ENCODE measurements around the gene TES. TPM values are rescaled to one million over a fixed set of nuclear protein-coding genes. Genes with fewer than 3 reads are reported as not detected.

TES gene
- total RNA-seq, 6 experiments from 2014 or later: 10.4 to 29.3 (median 22.4) TPM

- H3K36me3 Mint-ChIP-seq (ENCODE audit: low read depth): no peaks in the 10 kb centered on the region; the same call in 1 of the 2 replicates
- no peak overlapping the region for H3K27ac Mint-ChIP-seq
- no peak overlapping the region for H3K4me3 Mint-ChIP-seq
- H3K27me3 Mint-ChIP-seq (ENCODE audit: insufficient read depth): no peaks in the 10 kb centered on the region; the same call in 1 of the 2 replicates
- DNase-seq: no peak
- peaks cover 18% of the 10 kb centered on the region for H3K4me1 Mint-ChIP-seq (ENCODE audit: low read depth)
- no peak for TF ChIP-seq CTCF (IDR thresholded peaks at IDR 0.05)
- no peaks in the 10 kb centered on the region for H3K9me3 Mint-ChIP-seq
These were observed 74.9 kb downstream of the TES start for GRCh38 chr7:116285252-116285651.

DNA sequence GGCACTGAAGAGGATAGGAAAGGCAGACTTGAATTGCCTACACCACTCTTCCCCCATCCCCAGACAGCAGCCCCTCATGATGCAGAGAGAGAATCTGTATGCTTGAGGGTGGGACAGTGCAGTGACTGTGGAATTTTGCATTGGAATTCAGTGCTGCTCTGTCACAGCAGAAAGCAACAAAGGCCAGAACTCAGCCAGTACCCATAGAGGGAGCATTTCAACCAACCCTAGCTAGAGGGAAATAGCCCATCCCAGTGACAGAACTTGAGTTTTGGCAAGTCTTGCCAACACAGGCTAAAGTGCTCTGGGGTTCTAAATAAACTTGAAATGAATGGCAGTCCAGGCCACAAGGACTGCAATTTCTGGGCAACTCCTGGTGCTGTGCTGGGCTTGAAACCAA lies 80.4 kb downstream of the TES start:
- Mint-ChIP-seq H3K27me3 (ENCODE audit: insufficient read depth) (no peaks in the 10 kb centered on the region; the same call in 1 of the 2 replicates), H3K9me3 (peaks cover 2% of the 10 kb centered on the region), H3K4me3 (no peak overlapping the region), H3K4me1 (ENCODE audit: low read depth) (peaks cover 12% of the 10 kb centered on the region; the same call in 1 of the 2 replicates), H3K36me3 (ENCODE audit: low read depth) (peaks cover 13% of the 10 kb centered on the region), H3K27ac (no peak overlapping the region)
- peak; percentile 41; the same call in 1 of the 2 replicates for TF ChIP-seq CTCF (IDR thresholded peaks at IDR 0.05)
- peak; percentile 17 for DNase-seq

DNA sequence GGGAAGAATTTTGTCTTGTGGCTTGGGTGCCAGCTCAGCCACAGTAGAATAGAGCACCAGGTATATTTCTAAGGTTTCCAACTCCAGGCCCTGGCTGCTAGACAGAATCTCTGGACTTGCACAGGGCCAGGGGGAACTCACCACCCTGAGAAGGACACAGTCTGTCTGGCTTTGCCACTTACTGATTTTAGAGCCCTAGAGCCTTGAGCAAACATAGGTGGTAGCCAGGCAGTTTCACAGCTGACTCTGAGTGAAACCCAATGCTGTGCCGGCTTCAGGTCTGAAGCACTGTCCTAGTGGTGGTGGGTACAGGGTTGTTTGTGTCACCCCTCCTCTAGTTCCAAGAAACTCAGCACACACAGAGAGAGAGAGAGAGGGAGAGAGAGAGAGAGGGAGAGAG lies 81.6 kb downstream of the TES start:
- Mint-ChIP-seq H3K4me1 (ENCODE audit: low read depth) (peaks cover 12% of the 10 kb centered on the region; the same call in 1 of the 2 replicates), H3K9me3 (peaks cover 11% of the 10 kb centered on the region), H3K36me3 (ENCODE audit: low read depth) (peaks cover 25% of the 10 kb centered on the region), H3K27ac (no peak overlapping the region), H3K4me3 (no peak overlapping the region), H3K27me3 (ENCODE audit: insufficient read depth) (no peaks in the 10 kb centered on the region; the same call in 1 of the 2 replicates)
- no peak for TF ChIP-seq CTCF (IDR thresholded peaks at IDR 0.05)
- no peak for DNase-seq

DNA sequence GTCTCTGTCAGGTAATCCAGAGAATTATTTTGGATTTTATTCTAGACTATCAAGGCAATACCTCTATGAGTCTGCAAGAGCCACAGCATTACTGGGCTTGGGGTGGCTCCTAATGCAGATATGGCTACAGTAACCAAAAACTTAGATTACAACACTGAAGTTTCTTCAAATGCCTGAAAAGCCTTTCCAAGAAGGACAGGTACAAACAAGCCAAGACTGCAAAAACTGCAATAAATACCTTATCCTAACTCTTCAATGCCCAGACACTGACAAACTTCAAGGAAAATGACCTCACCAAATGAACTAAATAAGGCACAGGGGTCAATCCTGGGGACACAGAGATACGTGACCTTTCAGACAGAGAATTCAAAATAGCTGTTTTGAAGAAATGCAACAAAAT lies 82.0 kb downstream of the TES start:
- DNase-seq: no peak
- Mint-ChIP-seq H3K4me3 (no peak overlapping the region), H3K27ac (no peak overlapping the region), H3K27me3 (ENCODE audit: insufficient read depth) (no peaks in the 10 kb centered on the region; the same call in 1 of the 2 replicates), H3K36me3 (ENCODE audit: low read depth) (peaks cover 29% of the 10 kb centered on the region), H3K9me3 (peaks cover 11% of the 10 kb centered on the region), H3K4me1 (ENCODE audit: low read depth) (peaks cover 12% of the 10 kb centered on the region; the same call in 1 of the 2 replicates)
- no peak for TF ChIP-seq CTCF (IDR thresholded peaks at IDR 0.05)

DNA sequence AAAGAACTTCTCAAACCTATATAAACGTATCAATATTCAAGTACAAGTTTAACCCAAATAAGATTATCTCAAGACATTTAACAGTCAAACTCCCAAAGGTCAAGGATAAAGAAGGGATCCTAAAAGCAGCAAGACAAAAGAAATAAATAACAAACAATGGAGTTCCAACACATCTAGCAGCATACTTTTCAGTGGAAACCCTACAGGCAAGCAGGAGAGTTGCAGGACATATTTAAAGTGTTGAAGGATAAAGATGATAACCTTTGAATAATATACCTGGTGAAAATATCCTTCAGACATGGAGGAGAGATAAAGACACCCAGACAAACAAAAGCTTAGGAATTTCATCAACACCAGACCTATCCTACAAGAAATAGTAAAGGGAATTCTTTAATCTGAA lies 82.8 kb downstream of the TES start:
- H3K27me3 Mint-ChIP-seq (ENCODE audit: insufficient read depth): no peaks in the 10 kb centered on the region; the same call in 1 of the 2 replicates
- H3K4me3 Mint-ChIP-seq: no peak overlapping the region
- H3K27ac Mint-ChIP-seq: no peak overlapping the region
- TF ChIP-seq CTCF (IDR thresholded peaks at IDR 0.05): peak; percentile 62
- H3K4me1 Mint-ChIP-seq (ENCODE audit: low read depth): peaks cover 8% of the 10 kb centered on the region; the same call in 1 of the 2 replicates
- no peak for DNase-seq
- H3K9me3 Mint-ChIP-seq: peaks cover 11% of the 10 kb centered on the region
- peaks cover 35% of the 10 kb centered on the region for H3K36me3 Mint-ChIP-seq (ENCODE audit: low read depth)

All from HFFc6 (cell line).